Dermis microvascular lymphatic vessel endothelial cell (primary cell): ENCODE data around the gene GSTM3. TPM values are rescaled to one million over a fixed set of nuclear protein-coding genes. Genes with fewer than 3 reads are reported as not detected.

Experiments
- DNase-seq, 2 donors: peaks; one replicate each; pipeline versions ENCODE4 v3.0.0 to v3.0.0-alpha.2; 2010; ENCODE audit warnings: low read depth in 2 of 2
- total RNA-seq: library from RNA; depleted of rRNA; stranded (reverse); fragments of >200 nt; gene quantifications from 2 replicates; pipeline ENCODE4 v1.2.1, GENCODE V29; 2014

Gene GSTM3
- 39.4 and 61.2 TPM in 2 replicates for total RNA-seq

DNA sequence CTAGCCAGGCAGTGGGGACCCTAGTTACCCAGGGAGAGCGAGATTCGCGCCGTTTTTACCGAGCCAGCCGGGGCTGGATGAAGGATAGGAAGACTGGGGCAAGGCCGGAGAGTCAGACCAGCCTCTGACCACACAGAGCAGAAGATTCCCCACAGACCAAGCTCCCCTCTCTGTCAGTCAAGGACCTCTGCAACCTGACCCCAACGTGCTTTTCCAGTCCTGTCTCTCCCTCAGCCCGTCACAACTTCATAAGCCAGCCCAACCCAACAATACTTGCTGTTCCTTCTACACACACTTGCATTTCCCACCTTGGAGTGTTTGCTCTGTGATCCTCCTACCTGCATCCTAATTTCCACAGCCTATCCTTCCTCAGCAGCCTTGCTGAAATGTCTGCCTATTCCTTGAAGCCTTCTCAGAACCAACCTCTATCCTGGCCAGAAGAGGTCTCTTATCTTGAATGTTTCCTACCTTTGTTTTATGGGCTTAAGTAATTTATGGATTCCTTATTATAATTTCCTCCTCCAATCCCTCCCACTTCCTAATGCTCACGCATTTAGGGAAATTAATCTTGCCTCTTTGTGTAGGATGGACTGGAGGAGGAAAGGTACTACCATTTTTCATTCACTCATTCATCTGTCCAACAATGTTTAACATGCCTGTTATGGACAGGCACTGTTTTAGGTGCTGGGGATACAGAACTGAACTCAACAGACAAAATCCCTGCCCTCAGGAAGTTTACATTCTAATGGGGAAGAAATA, at the start of gene GSTM3:
Gene GSTM3, minus strand, starts transcription at position 424 of the 759 bp plus-strand sequence. CDS start 751 bp downstream, outside the sequence.
- no peak for DNase-seq

DNA sequence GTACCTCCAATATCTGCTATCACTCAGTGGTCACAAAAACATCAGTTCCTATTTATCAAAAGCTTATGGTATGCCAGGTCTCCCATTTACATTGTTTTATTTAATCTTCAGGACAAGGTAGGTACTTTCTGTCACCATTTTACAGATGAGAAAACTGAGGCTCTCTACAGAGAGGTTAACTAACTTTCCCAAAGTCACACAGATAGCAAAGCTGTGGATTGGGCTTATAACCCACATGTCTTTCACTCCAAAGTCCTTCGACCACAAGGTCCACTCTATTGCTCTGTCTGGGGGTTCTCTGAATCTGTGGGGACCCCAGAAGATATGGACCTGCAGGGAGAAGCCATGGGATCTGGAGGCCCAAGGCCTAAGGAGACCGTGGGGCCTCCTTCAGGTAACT, 49.5 kb upstream of the GSTM3 start:
- no peak for DNase-seq

DNA sequence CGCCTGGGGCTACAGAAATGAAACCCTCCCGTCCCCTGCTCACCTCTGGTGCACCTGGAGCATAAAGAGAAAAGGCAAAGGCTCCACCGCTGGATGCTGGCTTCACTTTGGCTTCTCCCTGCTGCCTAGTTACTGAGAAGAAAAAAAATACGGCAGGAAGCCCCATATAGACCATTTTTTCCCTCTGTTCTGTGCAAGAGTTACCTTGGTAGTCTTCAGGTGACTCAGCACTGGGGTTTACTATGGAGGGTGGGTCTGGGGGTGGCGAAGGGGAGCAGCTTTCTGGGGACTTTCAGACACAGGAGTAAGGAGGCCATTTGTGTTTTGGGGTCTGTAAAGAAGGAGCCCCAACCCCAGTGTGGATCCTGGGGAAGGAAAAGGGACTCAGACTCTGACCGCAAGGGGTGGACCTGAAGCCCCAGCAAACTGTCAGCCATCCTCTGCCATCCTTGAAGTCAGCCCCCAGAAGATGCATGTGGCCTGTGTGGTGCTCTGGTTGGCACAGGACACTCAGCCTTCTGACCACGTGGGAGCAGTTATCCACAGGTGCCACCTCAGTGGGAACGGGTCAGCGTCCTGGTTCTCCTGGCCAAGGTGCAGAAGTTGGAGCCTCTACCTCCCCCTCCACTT, 48.8 kb upstream of the GSTM3 start:
- DNase-seq: no peak

DNA sequence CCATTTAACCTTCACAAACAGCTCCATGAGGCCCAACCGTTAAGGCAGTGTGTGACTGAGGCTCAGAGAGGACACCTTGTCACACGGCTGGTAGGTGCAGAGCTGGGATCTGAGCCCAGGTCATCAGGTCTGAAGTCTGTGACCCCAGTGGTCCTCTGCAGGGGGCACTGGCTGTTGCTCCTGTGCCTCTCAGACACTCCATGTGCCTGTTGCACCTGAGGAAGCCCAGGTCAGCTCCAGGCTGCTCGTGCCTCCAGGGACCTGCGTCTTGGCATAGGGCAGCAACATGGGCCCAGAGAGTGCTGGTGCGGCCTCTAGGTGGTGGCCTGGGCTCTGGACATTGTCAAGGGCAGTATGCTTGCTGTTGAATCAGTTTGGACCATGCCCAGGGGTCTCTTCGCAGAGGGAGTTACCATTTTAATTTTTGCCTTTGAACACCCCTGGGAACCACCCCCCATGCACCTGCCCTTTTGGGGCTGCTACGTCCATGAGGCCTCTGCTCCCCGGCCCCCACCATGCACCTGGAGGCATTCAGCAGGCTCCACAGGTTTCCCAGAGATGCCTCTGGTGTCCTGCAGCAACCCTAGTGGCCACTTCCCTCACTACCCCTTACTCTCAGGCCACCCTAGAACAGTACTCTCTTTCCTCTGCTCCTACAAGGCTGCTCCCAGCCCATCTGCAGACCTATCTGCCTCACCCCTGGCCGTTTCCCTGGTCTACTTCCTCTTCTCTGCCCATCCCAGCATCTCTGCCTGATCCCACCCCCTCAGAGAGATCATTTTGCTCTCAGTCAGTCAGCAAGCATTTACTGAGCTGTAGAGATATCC, 48.1 kb upstream of the GSTM3 start:
- DNase-seq: no peak

DNA sequence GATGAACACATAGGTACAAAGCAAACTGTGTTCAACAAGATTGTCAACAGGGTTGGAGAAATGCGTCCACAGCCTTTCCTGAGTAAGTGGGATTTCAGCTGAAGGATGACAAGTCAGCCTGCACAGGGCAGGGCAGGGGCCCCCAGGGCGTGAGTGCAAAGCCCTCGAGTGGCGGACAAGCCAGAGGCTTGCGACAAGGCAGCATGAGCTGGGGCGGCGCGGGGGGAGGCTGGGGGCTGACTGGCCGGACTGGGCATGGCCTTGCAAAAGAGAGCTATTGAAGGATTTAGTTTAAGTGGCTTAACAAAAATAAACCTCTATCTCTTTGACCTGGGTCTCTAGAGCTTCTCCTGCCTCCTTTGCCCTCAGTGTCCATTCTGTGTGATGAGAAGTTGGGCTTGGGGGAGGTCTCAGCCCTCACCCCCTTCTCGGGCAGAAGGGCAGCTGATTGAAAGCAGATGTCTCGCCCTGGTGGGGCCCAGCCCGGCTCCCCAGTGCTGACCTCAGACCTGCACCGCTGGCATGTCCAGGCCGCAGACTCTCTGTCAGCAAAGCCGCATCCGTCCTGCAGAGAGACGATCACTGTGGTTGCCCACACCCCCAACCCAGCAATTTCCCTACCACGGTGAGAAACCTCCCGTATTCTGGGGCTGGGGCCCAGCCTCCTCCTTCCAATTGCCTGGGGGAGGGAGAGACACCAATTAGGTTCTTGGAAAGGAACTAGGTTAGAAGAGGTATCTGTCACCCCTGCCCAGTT, 47.2 kb upstream of the GSTM3 start:
- no peak for DNase-seq

DNA sequence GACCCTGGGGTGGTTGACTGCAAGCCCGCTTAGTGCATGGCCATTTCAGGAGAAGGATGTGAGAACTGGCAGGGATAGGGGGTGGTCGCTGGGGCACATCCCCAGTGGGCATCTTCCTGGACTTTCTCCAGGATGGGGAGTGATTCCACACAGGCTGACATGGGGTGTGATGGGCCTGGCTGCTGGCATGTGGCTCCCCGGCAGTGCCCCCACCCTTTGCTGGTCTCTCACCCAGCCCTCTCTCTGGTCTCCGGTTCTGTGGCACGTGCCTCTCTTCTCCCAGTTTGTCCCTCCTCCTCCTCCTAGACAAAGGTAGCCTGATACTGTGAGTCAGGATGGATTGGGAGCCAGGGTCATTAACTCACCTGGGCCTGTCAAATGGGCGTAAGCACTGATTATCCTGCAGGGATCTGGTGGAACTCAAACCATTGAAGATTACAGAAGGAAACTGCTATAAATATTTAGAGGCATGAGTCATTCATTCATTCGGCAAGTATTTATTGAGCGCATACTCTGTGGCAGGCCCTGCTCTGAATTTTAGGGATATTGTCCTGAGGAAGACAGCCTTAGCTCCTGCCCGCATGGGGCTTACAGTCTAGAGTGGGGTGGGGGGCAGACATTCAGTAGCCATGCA, 46.5 kb upstream of the GSTM3 start:
- no peak for DNase-seq

DNA sequence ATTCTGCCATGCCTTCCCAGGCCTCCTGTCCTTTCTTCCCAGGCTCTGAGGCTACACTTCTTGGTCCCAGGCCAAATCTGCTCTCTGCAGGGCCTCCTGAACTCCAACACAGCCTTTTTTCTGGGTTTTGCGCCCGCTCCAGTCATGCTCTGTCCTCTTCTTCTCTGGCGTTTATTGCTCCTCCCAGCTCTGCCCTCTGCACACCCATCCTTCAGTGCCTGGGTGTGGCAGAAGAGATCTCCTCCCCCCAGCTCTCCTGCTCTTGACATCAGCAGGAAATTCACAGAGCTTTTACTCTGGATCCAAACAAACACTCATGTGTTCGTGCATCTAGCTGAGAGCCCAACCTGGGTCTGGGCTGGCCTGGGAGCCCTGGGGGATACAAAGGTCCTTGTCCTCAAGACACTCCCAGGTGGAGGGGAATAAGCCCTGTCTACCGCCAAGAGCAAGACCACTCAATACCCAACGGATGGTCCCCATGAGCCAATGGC, 45.7 kb upstream of the GSTM3 start:
- DNase-seq: no peak

DNA sequence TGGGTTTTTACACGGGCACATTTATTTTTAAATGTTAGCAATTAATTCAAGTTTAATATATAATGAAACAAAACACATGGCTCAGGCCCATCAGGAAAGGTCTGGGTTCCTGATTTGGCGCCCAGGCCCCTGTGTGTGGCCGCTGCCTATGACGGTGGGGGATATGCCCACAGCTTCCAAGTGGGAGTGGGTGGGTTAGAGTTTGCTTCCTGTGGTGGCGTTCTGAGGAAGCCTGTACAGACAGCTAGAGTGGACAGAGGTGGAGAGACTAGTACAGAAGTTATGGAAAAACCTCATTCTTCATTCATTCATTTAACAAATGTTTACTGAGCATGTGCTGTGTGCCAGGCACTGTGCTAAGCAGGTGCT, 45.3 kb upstream of the GSTM3 start:
- DNase-seq: no peak

DNA sequence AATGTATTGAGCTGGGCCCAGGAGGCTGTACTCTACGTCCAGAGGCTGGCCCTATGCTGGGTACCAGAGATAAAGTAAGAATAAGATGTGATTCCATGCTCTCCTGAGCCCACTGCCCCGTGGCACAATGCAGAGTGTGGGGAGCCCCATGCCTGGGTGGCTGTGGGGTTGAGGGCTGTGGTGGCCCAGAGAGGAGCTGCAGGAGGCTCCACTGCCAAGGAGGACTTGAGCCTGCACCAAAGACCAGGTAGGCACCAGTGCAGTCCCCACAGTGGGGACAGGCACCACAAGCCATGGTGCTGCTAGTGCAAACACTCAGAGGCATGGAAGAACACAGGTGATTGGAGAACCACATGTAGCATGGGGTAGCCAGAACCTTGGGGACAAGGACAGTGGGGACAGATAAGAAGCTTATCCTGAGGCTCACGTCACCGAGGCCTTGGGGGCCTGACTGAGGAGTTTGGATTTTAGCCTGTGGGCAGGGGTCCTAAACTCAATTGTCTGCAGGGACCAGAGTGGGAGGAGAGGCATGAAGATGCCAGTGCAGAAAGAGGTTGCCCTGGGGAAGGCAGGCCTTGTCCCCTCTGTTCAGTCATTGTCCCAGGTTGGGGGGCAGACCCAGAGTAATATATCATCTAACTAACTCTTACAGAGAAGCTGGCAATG, 44.7 kb upstream of the GSTM3 start:
- no peak for DNase-seq

DNA sequence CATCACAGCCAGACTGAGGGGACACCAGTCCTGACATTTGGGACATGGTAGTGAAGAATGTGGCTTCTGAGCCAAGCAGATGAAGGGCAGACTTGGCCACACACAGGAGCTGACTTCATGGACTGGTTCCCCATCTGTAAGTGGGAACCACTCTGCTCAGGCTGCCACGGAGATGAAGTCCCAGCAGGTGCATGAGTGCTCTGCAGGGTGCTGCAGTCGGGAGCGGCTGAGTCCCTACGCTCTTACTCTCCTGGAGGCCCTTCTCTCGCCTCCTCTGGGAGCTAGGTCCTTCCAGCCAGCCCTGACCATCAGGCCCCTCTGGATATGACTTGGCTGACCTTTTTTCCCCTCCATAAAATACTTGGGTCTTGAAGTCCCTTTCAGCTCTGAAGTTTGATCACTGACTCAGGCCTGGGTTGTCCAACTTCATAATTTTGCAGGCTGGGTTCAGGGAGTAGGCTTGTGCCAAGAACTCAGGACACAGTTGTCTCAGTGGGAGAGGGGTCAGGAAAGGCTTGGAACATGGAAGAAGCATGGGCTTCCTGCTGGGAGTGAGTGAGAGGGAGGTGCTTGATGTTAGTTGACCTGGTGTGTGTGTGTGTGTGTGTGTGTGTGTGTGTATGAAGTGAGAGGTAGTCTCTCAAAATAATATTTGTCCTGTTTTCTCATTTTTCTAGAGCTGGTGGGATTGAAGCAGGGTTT, 43.9 kb upstream of the GSTM3 start:
- DNase-seq: no peak

DNA sequence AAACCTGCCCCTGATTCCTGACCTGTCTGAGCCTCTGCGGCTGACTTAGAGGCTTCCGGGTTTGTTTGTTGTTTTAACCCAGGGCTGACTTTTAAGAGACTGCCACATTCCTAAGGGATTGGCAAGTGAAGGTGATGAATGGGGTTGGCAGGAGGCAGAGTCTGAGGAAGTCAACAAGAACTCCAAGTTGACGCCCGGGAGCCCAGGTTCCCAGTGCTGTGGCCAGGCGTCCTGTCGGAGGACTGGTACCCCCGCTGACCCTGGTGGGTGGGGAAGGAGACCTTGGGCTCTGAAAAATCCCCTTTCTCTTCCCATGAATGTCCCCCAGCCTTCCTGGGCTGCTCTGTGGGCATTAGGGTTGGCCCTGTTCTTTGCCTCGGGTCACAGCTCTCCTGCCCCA, 42.6 kb upstream of the GSTM3 start:
- DNase-seq: peak in 1 of 2 donors; percentile 59

DNA sequence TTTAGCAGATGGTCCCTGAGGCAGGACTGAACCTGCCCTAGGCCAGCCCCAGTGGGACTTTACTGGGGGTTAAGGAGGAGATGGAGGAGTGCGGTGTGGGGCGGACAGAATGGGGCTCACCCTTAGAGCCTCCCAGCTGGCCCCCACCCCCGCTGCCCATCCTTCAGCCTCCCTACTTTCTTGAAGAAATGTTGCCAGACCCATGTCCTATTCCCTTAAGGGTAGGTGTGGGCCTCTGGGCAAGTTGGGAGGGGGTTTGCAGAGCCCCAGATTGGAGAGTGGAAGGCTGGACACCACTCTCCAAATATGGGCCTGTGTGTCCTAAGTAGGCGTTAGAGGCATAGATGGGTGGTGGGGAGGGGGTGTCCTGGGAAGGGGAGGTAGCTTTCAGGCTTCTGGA, 42.1 kb upstream of the GSTM3 start:
- DNase-seq: no peak

DNA sequence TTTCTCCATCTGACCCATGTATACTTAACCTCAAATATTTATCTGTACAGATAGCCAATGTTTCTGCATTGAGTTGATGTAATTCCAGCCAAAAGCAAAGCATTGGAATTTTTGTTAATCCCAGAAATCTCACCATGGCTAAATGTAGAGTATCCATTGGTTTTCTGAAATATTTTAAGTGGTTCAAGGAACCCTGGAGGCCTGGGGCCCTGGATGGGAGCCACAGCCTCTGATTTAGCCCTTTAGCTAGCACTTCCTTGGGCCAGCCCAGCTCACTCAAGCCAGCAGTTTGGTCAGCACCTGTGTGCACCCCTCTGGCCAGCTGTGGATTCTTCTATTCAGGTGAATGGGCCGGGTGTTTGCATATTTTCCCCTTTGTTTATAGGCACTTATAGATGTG, 41.7 kb upstream of the GSTM3 start:
- DNase-seq: no peak

DNA sequence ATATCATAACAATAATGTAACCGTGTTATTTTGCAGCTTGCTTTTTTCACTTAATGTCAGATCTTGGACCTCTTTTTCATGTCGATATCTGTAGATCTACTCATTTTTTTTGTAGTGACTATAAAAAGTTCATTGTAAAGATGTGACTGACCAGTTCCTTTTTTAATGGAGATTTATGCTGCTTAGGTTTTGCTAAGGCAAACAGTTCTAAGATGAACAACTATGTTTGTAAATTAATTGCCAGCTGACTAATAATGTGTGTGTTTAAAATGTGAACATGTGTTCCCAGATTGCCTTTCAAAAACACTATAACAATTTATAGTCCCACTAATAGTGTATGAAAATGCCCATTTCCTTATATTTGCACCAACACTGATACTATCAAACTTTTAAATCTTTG, 41.0 kb upstream of the GSTM3 start:
- DNase-seq: no peak

DNA sequence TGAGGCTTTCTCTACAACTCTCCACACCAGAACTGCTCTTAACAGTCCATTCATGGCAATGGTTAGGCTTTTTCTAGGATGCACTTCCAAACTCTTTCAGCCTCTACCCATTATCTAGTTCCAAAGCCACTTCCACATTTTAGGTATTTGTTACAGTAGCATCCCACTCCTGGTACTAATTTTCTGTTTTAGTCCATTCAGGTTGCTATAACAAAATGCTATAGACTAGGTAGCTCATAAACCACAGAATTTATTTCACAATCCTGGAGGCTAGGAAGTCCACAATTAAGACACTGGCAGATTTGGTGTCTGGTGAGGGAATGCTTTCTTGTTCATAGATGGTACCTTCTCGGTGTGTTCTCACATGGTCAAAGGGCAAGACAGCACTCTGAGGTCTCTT, 40.1 kb upstream of the GSTM3 start:
- no peak for DNase-seq

DNA sequence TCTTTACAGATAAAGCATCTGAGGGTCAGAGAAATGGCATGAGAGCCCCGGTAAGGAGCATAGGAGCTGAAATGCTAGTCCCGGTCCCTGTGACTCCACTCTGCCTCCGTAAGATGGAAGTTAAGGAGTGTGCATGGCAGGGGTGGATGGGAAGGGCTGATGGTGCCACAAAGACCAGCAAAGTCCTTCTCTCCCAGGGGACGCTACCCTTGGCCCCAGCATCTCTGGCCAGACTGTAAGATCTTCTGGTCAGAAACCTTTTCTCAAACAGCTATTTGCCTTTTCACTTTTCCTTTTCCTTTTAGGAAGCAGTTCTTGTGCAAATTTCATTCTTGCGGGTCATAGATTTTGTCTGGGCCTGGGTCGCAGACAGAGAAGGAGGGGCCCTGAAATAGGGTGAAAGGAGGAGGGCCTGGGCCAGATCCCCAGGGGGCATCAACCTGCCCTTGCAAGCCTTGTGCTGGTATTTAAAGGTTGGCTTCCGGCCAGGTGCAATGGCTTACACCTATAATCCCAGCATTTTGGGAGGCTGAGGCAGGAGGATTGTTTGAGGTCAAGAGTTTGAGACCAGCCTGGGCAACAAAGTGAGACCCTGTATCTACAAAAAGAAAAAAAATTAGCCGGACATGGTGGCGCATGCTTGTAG, 37.3 kb upstream of the GSTM3 start:
- DNase-seq: no peak

DNA sequence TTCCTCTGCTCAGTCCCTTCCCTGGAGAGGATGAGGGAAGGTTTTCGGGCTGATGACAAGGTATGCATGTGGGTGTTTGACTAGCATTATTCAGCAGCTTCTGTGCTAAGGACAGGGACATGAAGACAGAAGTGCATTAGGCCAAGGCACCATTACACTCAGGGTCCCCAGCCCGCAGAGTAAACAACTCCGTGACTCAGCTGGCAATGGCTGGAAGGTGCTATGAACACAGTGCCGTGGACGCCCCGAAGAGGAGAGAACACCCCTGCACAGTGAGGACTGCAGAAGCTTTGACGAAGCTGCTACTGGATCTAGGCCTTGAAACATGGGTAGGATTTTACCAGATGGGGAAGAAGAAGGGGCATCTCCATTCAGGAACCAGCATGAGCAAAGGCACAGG, 36.6 kb upstream of the GSTM3 start:
- no peak for DNase-seq

DNA sequence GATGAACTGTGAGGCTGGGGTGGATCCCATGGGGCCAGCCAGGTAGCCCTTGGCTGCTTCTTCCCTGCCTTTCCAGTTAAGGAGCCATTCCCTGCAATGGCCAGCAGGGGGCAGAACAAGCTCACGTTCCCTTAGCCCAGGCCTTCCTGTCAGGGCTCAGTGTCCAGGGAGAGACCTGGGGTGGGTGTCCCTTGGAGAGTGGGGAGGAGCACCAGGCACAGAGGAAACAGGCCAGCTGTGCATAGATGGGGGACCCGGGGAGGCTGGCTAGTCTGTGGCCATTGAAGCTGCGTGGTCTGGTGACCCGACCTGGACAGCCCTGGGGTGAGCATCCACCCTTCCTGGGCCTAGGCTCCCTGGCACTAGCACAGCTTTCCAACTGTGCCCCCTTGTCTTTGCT, 36.1 kb upstream of the GSTM3 start:
- peak; percentile 66 to 77 for DNase-seq

DNA sequence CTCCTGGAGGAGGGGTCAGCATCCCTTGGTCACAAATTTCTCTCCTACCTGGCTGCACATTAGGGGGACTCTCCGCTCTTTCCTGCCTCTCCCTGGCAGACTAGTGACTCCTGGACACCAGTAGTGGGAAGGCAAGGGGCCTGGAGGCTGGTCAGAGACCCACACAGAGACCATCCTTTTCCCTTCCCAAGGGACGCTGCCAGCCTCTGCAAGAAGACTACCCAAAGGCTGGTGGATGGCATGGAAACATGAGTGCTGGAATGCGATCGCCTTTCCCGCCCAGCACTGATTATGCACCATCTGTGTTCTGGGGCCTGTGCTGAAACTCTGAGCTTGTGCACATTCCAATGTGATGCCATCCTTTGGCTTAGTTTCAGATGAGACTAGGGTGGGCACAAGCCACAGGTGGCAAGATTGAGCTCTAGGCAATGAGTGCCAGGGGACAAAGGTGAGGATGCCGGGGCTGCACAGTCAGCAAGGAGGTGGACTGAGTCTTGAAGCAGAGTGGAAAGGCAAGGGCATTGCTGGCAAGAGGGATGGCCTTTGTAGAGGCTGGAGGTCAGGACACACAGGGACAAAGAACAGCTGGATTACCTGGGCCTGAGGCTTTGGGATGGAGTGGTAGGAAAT, 35.5 kb upstream of the GSTM3 start:
- DNase-seq: no peak
